Right atrium auricular region (tissue), 2 donors: ENCODE data around the gene CSAD. TPM values are rescaled to one million over a fixed set of nuclear protein-coding genes. Genes with fewer than 3 reads are reported as not detected.
"Not testable (repeated sequence)": the region's sequence is repeated elsewhere in the genome, so short reads cannot be mapped to it uniquely, and the experiment has no call there.

Source experiments
- DNase-seq: peaks from one replicate; pipeline ENCODE4 v3.0.0-alpha.2; 2019; ENCODE audit warnings: low spot score
- H3K27ac ChIP-seq, 2 donors: fragments of 200-600 bp; sonication (generic); 1 replicate in 1 of 2; 2 replicates in 1 of 2; pipeline ENCODE4 v1.5.1; 2016 to 2019
- H3K27me3 ChIP-seq, 2 donors: fragments of 200-600 bp; sonication (generic); one replicate each; pipeline versions ENCODE4 v1.5.1 to v1.6.0; 2017 to 2019
- H3K36me3 ChIP-seq: fragments of 200-600 bp; sonication (generic); one replicate; pipeline ENCODE4 v1.5.1; 2016
- H3K4me1 ChIP-seq, 2 donors: fragments of 200-600 bp; sonication (generic); one replicate each; pipeline versions ENCODE4 v1.5.1 to v1.6.0; 2017 to 2019
- H3K4me3 ChIP-seq, 2 donors: fragments of 200-600 bp; sonication (generic); 1 replicate in 1 of 2; 2 replicates in 1 of 2; pipeline ENCODE4 v1.5.1; 2017 to 2019; ENCODE audit warnings: mild to moderate bottlenecking in 1 of 2, moderate library complexity in 1 of 2
- H3K9me3 ChIP-seq, 2 donors: fragments of 200-600 bp; sonication (generic); one replicate each; pipeline ENCODE4 v1.5.1; 2019
- CTCF ChIP-seq, 2 donors: fragments of 200-600 bp; sonication (generic); IDR thresholded peaks; one replicate each; pipeline ENCODE4 v1.5.1; 2019; ENCODE audit warnings: antibody characterized with exemption in 2 of 2
- total RNA-seq, 2 donors: library from RNA; depleted of rRNA; stranded (reverse); fragments of >200 nt; gene quantifications; one replicate each; pipeline ENCODE4 v1.1.0, GENCODE V29; 2016

The CSAD gene
- total RNA-seq, 2 donors from 2014 or later, result 3.4 to 4.9 TPM

GRCh38 chr12:53204351-53204750 is 23.6 kb upstream of the CSAD start:
- no peak overlapping the region for H3K27ac ChIP-seq
- DNase-seq, result no peak
- H3K36me3 ChIP-seq, result no peaks in the 10 kb centered on the region
- TF ChIP-seq CTCF (IDR thresholded peaks at IDR 0.05), result no peak
- no peaks in the 10 kb centered on the region for H3K9me3 ChIP-seq
- H3K27me3 ChIP-seq, result no peaks in the 10 kb centered on the region
- H3K4me1 ChIP-seq, result peaks cover 0 to 6% of the 10 kb centered on the region in 2 donors
- no peak overlapping the region for H3K4me3 ChIP-seq

- not testable (repeated sequence) for DNase-seq, H3K27ac ChIP-seq
Measured at GRCh38 chr12:53202316-53202715, 21.6 kb upstream of the CSAD start.

GRCh38 chr12:53201639-53202038 is 20.9 kb upstream of the CSAD start:
- no peak for TF ChIP-seq CTCF (IDR thresholded peaks at IDR 0.05)
- Histone ChIP-seq H3K4me1 (peaks cover 0 to 11% of the 10 kb centered on the region in 2 donors), H3K9me3 (no peaks in the 10 kb centered on the region), H3K4me3 (no peak overlapping the region), H3K27me3 (no peaks in the 10 kb centered on the region), H3K27ac (no peak overlapping the region), H3K36me3 (no peaks in the 10 kb centered on the region)
- no peak for DNase-seq

More at GRCh38 chr12:53202316-53202715, 21.6 kb upstream of the CSAD start:
- not testable (repeated sequence) for H3K27me3 ChIP-seq, H3K9me3 ChIP-seq, H3K36me3 ChIP-seq, H3K4me3 ChIP-seq
- peaks cover 0 to 10% of the 10 kb centered on the region in 2 donors for H3K4me1 ChIP-seq

GRCh38 chr12:53201177-53201541 is 20.4 kb upstream of the CSAD start:
- no peaks in the 10 kb centered on the region for H3K36me3 ChIP-seq
- no peak for TF ChIP-seq CTCF (IDR thresholded peaks at IDR 0.05)
- no peak overlapping the region for H3K27ac ChIP-seq
- no peak for DNase-seq
- H3K4me1 ChIP-seq, result peaks cover 0 to 11% of the 10 kb centered on the region in 2 donors
- H3K9me3 ChIP-seq, result no peaks in the 10 kb centered on the region
- H3K4me3 ChIP-seq, result no peak overlapping the region
- H3K27me3 ChIP-seq, result no peaks in the 10 kb centered on the region

GRCh38 chr12:53200458-53201176 is 19.9 kb upstream of the CSAD start:
- Histone ChIP-seq H3K27ac (no peak overlapping the region), H3K4me1 (peaks cover 0 to 11% of the 10 kb centered on the region in 2 donors), H3K4me3 (no peak overlapping the region), H3K9me3 (no peaks in the 10 kb centered on the region), H3K36me3 (no peaks in the 10 kb centered on the region), H3K27me3 (no peaks in the 10 kb centered on the region)
- no peak for DNase-seq
- no peak for TF ChIP-seq CTCF (IDR thresholded peaks at IDR 0.05)

- no peak overlapping the region for H3K4me3 ChIP-seq
- no peak for DNase-seq
- H3K27ac ChIP-seq, result no peak overlapping the region
- H3K27me3 ChIP-seq, result no peaks in the 10 kb centered on the region
- TF ChIP-seq CTCF (IDR thresholded peaks at IDR 0.05), result no peak
- H3K9me3 ChIP-seq, result no peaks in the 10 kb centered on the region
- no peaks in the 10 kb centered on the region for H3K36me3 ChIP-seq
- peaks cover 0 to 11% of the 10 kb centered on the region in 2 donors for H3K4me1 ChIP-seq
Measured at GRCh38 chr12:53200107-53200457, 19.4 kb upstream of the CSAD start.
